ENCODE results near the gene GRK1. TPM values are rescaled to one million over a fixed set of nuclear protein-coding genes. Genes with fewer than 3 reads are reported as not detected.

GRK1 gene
- total and polyA plus RNA-seq, 2 of the 13 experiments (the other 11 are each of a cell fraction or from before 2014, with no cell fraction given): 0.07 to 0.12 TPM

GRCh38 chr13:113656003-113656588, 10.9 kb upstream of the GRK1 start:
- no TSS peak for BruUV-seq (replicated peaks)

More at GRCh38 chr13:113656003-113656588, 10.9 kb upstream of the GRK1 start:
- ChIA-PET CTCF (ENCODE audit: low intra/inter-chr PET ratio, low total read pairs) (no interaction called here), POLR2A (no interaction called here)
- Histone ChIP-seq H2AFZ (ENCODE audit: low read length) (no peak overlapping the region), H3K36me3 (replicated peaks in 1 of 2; ENCODE audit: control insufficient read depth in 1 of 2, insufficient read depth in 2 of 2, low read length in 2 of 2) (no peaks in the 10 kb centered on the region), H3K4me3 (replicated peaks in 1 of 3; ENCODE audit: insufficient read depth in 1 of 3, low read depth in 2 of 3, low read length in 3 of 3) (no peak overlapping the region), H3K27ac (ENCODE audit: extremely low read length, insufficient read depth, low read length) (no peak overlapping the region), H3K9me3 (ENCODE audit: low read length) (no peaks in the 10 kb centered on the region), H3K9ac (ENCODE audit: insufficient read depth, low read depth, low read length) (no peak overlapping the region), H3K4me2 (ENCODE audit: low read depth, low read length) (no peak overlapping the region), H4K20me1 (ENCODE audit: insufficient read depth, low read length) (no peaks in the 10 kb centered on the region), H3K27me3 (ENCODE audit: control insufficient read depth in 1 of 2, insufficient read depth in 2 of 2, low read length in 2 of 2) (peaks cover 0 to 20% of the 10 kb centered on the region in 2 experiments; a peak in 3 of 5 replicates), H3K79me2 (ENCODE audit: insufficient read depth, low read length) (no peaks in the 10 kb centered on the region), H3K4me1 (ENCODE audit: insufficient read depth, low read length) (peaks cover 6% of the 10 kb centered on the region; the same call in 1 of the 2 replicates)
- in situ Hi-C loops (cut with HindIII; ENCODE audit: extremely low pct_ligation_motif_present, low pct_unique_long_range_greater_than_20kb) (no loop called here), intact Hi-C loops (cut with micrococcal nuclease; ENCODE audit: unreplicated experiment) (no loop called here)
- FAIRE-seq (no peak), DNase-seq (ENCODE audit: low spot score) (no peak), ATAC-seq (peak; percentile 12; the same call in 2 of the 3 replicates)
- TF ChIP-seq SETDB1 (CRISPR knock-in tag; IDR thresholded peaks at IDR 0.05; ENCODE audit: borderline replicate concordance): no peak
- no peak for TF ChIP-seq RBAK (CRISPR knock-in tag; IDR thresholded peaks at IDR 0.05)
- no peak for TF ChIP-seq ZNF556 (CRISPR knock-in tag; IDR thresholded peaks at IDR 0.05; ENCODE audit: borderline replicate concordance)
- no peak for TF ChIP-seq ZBTB2 (CRISPR knock-in tag; IDR thresholded peaks at IDR 0.05; ENCODE audit: low read depth)
- TF ChIP-seq BHLHE40 (IDR thresholded peaks at IDR 0.05; ENCODE audit: low read length): no peak
- WGBS (ENCODE audit: low lambda C conversion rate): 31% methylated on average over 11 of the region's 25 CpGs

Data from HepG2 (cell line).